Immature natural killer cell (primary cell): ENCODE results near the gene MGAT4D. TPM values are rescaled to one million over a fixed set of nuclear protein-coding genes. Genes with fewer than 3 reads are reported as not detected.
"Not testable (repeated sequence)": the region's sequence is repeated elsewhere in the genome, so short reads cannot be mapped to it uniquely, and the experiment has no call there.

Experiments used
- DNase-seq, 3 donors: peaks; one replicate each; pipeline ENCODE4 v3.0.0; 2022; ENCODE audit warnings: mixed read lengths in 1 of 3
- H3K27ac Mint-ChIP-seq, 6 donors: one replicate each; pipeline ENCODE4 v1.8.0; 2020; ENCODE audit warnings: mixed read lengths in 6 of 6, mild to moderate bottlenecking in 5 of 6, inconsistent platforms in 4 of 6, moderate library complexity in 3 of 6
- H3K27me3 Mint-ChIP-seq, 3 donors: one replicate each; pipeline ENCODE4 v1.8.0; 2020 to 2021; ENCODE audit warnings: low read depth in 3 of 3, mild to moderate bottlenecking in 3 of 3, mixed read lengths in 3 of 3, moderate library complexity in 3 of 3, inconsistent platforms in 1 of 3
- H3K36me3 Mint-ChIP-seq, 3 donors: one replicate each; pipeline ENCODE4 v1.8.0; 2020; ENCODE audit warnings: mixed read lengths in 3 of 3, inconsistent platforms in 2 of 3, mild to moderate bottlenecking in 2 of 3
- H3K4me1 Mint-ChIP-seq, 2 donors: one replicate each; pipeline ENCODE4 v1.8.0; 2020; ENCODE audit warnings: inconsistent platforms in 2 of 2, mild to moderate bottlenecking in 2 of 2, mixed read lengths in 2 of 2, moderate library complexity in 1 of 2
- H3K4me3 Mint-ChIP-seq, 5 donors: one replicate each; pipeline ENCODE4 v1.8.0; 2020; ENCODE audit warnings: mild to moderate bottlenecking in 5 of 5, mixed read lengths in 5 of 5, inconsistent platforms in 3 of 5, moderate library complexity in 3 of 5
- H3K9me3 Mint-ChIP-seq, 6 donors: one replicate each; pipeline ENCODE4 v1.8.0; 2020; ENCODE audit warnings: mild to moderate bottlenecking in 6 of 6, mixed read lengths in 6 of 6, inconsistent platforms in 4 of 6, moderate library complexity in 3 of 6
- polyA plus RNA-seq, 3 donors: library from polyadenylated mRNA; unstranded; fragments of 300-500 nt; fragmentation: Illumina TruSeq; gene quantifications; one replicate each; pipeline ENCODE4 v1.2.3, GENCODE V29; 2021

Gene MGAT4D
- polyA plus RNA-seq, 3 donors from 2014 or later: not detected

- not testable (repeated sequence) for H3K9me3 Mint-ChIP-seq, H3K27me3 Mint-ChIP-seq, H3K36me3 Mint-ChIP-seq, H3K4me1 Mint-ChIP-seq, H3K4me3 Mint-ChIP-seq, H3K27ac Mint-ChIP-seq, DNase-seq
Observed at GRCh38 chr4:140413130-140413969, 84.7 kb downstream of the MGAT4D start.

GRCh38 chr4:140408974-140409373 lies 89.1 kb downstream of the MGAT4D start:
- Mint-ChIP-seq H3K9me3 (peaks cover 0 to 2% (median 0%) of the 10 kb centered on the region in 6 donors), H3K27ac (no peak overlapping the region), H3K27me3 (peaks cover 0 to 10% (median 4%) of the 10 kb centered on the region in 3 donors), H3K4me3 (no peak overlapping the region), H3K36me3 (no peaks in the 10 kb centered on the region), H3K4me1 (no peaks in the 10 kb centered on the region)
- DNase-seq: no peak

- Mint-ChIP-seq H3K4me1 (no peaks in the 10 kb centered on the region), H3K36me3 (no peaks in the 10 kb centered on the region), H3K4me3 (no peak overlapping the region), H3K27ac (no peak overlapping the region), H3K9me3 (peaks cover 0 to 2% (median 0%) of the 10 kb centered on the region in 6 donors), H3K27me3 (peaks cover 0 to 4% (median 4%) of the 10 kb centered on the region in 3 donors)
- no peak for DNase-seq
Observed at GRCh38 chr4:140406292-140406691, 91.8 kb downstream of the MGAT4D start.

DNA sequence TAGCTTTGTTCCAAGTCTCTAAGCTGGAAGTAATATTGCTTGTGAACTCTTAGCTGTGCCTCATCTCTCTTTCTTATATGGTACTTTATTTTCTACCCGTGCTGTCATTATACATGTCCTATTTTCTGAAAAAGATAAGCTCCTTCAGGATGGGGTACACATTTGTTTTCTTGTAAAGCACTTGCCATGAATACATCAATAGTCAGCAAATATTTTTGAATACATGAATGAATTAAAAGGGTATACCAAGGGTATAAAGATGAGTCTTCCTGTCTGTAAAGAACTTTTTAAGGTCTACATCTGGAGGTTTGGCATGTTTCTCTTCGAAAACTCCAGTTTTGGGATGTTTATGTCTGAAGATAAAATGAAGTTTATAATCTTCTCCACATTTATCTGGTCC lies 98.0 kb downstream of the MGAT4D start:
- no peaks in the 10 kb centered on the region for H3K9me3 Mint-ChIP-seq
- DNase-seq: no peak
- H3K4me1 Mint-ChIP-seq: no peaks in the 10 kb centered on the region
- H3K4me3 Mint-ChIP-seq: no peak overlapping the region
- H3K27ac Mint-ChIP-seq: no peak overlapping the region
- peaks cover 2 to 4% (median 3%) of the 10 kb centered on the region in 3 donors for H3K27me3 Mint-ChIP-seq
- H3K36me3 Mint-ChIP-seq: no peaks in the 10 kb centered on the region

- Mint-ChIP-seq H3K4me1 (no peaks in the 10 kb centered on the region), H3K4me3 (no peak overlapping the region), H3K36me3 (no peaks in the 10 kb centered on the region), H3K27me3 (peaks cover 0 to 6% (median 5%) of the 10 kb centered on the region in 3 donors), H3K27ac (no peak overlapping the region), H3K9me3 (no peaks in the 10 kb centered on the region)
- no peak for DNase-seq
Observed at GRCh38 chr4:140395668-140396067, 102.4 kb downstream of the MGAT4D start.

Other genes with a start within 250 kb of the MGAT4D start
- gene SCOC, start 124.6 kb downstream of the MGAT4D start, polyA plus RNA-seq: 10 to 100 TPM; 31.5 to 68.7 (median 36.7) TPM
- gene CLGN, start 70.6 kb downstream of the MGAT4D start, polyA plus RNA-seq: not detected
- gene ELMOD2, start 25.9 kb upstream of the MGAT4D start, polyA plus RNA-seq: 10 to 100 TPM in 1 of 3 donors, 1 to 10 TPM in 2; 4.6 to 14.3 (median 9.4) TPM
- gene UCP1, start 70.7 kb upstream of the MGAT4D start, polyA plus RNA-seq: not detected